CD4-positive, alpha-beta T cell treated with Interleukin-6 for 4 hours (primary cell): ENCODE measurements around the gene IL16.
A peak's percentile ranks its signal among the peaks of the same experiment; 100 is the strongest.
"Not testable (repeated sequence)": the region's sequence is repeated elsewhere in the genome, so short reads cannot be mapped to it uniquely, and the experiment has no call there.

ENCODE experiments used
- DNase-seq: peaks from one replicate; pipeline ENCODE4 v3.0.0-alpha.2; 2020; ENCODE audit warnings: mixed read lengths

Gene IL16

GRCh38 chr15:81316267-81316666 is 119.6 kb downstream of the IL16 start:
- no peak for DNase-seq

DNA sequence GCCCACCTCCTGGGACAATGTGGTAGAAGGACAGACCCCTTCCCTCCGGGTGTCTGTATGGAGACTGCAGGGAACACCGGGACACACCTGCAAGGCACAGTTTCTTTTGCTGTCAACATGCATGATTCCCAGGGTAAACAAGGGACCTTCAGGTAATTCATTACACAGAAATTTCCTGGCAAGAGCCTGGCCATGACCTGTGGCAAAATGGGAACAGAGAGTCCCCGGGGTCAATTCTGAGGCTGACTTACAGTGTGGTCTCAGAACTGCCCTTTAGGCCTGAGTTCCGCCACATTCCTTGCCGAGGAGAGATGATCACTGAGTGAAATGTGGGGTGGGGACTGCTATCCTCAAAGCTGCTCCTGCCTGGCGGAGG is 121.0 kb downstream of the IL16 start:
- no peak for DNase-seq

DNA sequence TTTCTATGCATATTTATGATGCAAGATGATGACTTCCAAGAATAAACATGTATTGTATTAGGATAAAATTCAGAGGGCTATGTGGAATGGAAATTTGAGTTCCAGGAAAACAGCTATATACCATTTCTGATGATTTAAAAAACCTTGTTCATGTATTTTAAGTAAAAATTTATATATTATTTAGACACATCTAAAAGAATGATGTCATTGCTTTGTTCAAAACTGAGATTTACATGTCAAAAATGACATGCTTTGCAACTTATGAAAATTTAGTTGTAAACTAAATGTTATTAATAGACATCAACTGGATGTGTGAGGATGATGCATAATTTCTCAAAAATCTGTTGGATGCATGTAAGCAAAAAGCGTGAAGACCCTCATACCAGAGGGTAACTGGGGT is 125.0 kb downstream of the IL16 start:
- no peak for DNase-seq

- DNase-seq, result no peak
Measured at GRCh38 chr15:81322676-81323253, 126.1 kb downstream of the IL16 start.

DNA sequence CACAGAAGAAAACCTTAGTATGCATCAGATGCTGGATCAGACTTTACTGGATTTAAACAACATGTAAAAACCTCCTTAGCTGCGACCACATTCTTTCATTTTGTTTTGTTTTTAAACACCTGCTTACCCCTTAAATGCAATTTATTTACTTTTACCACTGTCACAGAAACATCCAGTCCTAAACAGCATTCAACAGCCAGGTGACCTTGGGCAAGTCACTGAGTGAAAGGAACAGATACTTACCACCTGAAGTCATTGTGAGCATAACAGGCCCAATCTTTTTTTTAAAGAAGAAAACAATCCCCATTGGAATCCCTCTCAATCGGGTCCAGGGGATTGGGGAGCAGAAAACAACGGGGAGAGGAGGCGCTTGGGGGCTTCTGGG is 126.9 kb downstream of the IL16 start:
- DNase-seq, result no peak

DNA sequence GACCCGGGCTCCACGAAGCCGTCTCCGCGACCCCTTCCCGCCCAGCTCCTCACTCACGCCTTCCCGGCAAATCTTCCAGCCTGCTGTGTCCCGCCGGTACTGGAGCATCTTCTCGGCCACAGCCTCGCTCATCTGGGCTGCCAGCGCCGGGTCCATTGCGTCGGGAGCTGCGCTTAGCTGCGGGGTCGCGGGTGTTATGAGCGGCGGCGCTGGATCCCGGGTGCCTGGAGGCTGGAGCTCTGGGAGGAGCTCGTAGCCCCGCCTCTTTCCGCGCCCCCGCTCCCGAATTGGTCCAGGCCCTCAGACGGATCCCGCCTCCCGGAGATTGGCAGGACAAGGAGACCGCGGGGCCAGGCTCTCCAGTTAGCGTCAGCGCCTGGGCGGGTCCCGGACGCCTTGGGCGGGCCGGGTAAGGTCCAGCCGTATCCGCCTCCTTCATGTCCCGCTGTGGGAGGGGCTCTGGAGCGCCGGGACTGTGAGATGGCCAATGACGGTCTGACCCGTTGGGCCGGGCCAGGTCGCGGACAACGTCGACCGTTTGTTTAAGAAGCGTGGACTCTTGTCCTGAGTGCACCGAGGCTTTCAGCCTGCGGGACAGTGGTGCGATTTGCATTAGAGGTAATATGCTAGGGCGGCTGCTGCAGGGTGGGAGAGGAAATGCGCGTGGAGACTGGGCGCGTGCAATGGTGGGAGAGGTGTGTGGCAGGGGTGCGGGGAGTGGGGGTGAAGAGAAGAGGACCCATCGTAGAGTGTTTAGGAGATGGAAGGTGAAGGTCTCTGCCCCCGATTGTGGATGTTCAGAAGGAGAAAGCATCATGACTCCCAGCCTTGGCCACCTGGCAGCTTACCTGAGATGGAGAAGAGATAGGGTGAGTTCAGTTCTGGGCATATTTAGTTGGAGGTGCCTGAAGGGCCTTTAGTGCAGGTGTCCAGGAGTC is 127.5 kb downstream of the IL16 start, which contains the start of gene STARD5:
STARD5 (minus strand) TSS at position 198 of the 938 bp plus-strand sequence; CDS start at position 156, 42 bp downstream.
- peak; percentile 98 for DNase-seq

DNA sequence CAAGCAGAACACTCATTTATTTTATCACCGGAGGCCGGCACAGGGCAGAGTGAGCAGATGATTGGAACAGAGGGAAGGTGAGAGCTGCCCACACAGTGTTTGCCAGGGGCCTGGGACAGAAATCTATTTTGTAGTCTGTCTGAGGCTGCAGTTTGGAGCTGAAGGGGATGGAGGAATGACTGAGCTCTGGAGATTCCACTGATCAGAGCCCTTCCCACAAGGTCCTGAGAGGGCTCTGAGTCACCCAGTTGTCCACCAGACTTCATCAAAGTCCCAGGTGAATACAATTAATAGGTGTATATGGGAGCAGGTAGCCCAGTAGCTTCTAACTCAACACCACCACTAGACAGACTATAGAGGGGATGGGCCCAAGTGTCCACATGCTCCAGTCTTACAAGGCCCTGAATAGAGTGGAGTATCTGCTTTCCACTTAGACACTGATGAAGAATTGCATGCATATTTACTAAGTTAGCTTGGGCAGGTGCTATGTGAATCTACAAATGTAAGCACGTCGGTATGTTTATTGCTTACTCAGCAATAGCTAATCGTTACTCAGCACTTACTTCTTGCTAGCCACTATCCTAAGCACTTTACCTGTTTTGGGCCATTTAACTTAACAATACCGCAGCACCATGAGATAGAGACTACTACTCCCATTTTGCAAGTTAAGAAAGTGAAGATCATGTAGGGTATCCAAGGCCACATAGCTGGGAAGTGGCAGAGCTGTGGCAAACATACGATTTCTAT is 130.0 kb downstream of the IL16 start:
- DNase-seq, result no peak

DNA sequence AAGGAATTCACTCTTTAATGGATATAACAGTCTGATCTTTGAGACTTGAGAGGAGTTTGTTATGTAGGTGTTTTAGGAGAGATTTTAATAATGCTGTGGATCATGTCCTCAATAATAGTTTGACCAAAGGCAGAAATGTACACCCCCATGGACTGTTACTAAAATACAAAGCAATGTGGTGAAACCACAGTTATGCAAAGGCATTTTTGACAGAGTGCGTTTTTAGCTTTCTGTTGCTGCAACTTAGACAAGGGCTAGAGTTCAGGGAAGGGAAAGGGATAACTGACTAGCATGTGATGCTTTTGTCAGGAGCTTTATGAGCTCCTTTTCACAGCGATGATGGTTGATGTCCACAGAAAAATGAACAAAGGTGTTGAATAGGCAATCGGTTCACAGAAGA is 130.8 kb downstream of the IL16 start:
- DNase-seq, result no peak

GRCh38 chr15:81329446-81329845 is 132.8 kb downstream of the IL16 start:
- DNase-seq, result no peak

GRCh38 chr15:81330366-81331090 is 133.8 kb downstream of the IL16 start:
- no peak for DNase-seq

DNA sequence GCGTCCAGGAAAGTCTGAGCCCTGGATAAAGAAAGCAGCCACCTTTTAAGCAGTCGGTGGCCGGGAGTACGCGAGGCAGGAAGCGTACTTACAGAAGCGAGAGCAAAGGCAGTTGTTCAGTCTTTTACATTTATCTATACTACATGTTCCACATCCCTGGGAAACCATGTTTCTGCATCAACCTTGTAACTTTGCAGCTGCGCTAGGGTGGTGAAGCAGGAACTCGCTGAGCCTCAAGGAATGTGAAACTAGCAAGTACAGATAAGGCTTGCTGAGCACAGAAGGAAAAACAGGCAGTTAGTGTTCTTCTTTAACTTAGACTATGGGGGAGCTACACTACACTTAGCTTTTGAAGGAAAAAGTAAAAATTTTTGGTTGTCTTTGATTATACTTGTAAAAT is 134.5 kb downstream of the IL16 start:
- DNase-seq, result not testable (repeated sequence)

DNA sequence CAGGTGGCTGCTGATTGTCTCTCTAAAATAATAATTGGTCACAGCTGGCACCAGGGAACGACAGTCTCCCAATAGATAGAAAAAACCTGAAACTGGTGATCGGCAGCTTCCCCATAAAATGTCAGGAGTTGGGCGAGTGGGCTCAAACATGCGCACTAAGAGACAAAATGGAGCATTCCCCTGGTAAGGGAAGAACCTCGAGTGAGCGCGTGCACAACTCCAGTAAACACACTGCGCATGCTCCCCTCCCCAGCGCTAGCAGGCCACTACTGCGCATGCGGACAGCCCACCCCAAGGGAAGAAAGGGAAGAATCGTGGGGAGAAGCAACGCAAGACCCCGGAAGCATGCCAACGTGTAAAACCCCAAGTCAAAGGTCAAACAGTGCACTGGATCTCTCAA is 134.9 kb downstream of the IL16 start:
- no peak for DNase-seq

GRCh38 chr15:81332326-81332725 is 135.6 kb downstream of the IL16 start:
- no peak for DNase-seq

GRCh38 chr15:81333363-81333762 is 136.7 kb downstream of the IL16 start:
- DNase-seq, result no peak

DNA sequence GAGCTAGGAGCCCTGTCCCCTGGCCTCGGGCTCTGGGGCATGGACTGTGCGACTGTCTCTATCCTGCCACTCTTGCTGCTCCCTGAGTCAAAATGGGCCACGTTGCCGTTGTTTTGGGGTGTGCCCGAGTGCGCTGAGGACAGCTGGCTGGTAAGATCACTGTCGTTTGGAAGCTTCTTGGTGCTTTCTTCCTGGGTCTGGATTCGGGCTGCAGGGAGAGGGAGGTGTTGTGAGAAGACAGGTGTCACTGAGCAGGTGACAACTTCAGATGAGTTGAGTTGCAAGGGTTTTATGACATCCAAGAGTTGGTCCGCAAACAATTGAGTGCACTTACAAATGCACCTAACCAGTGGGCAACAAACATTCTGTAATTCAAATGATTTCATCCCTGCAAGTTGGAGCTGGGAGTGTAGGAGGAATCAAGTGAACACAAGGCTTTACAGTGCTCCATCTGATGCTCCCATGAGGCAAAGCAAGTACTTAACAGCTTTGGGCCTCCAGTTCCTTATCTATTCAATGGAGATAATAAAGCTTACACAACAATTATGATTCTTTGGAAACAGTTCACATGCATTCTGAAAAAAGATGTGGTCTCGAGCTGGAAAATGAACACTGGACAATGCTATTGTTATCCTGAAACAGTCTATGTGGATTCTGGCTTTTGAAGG is 138.2 kb downstream of the IL16 start:
- no peak for DNase-seq

DNA sequence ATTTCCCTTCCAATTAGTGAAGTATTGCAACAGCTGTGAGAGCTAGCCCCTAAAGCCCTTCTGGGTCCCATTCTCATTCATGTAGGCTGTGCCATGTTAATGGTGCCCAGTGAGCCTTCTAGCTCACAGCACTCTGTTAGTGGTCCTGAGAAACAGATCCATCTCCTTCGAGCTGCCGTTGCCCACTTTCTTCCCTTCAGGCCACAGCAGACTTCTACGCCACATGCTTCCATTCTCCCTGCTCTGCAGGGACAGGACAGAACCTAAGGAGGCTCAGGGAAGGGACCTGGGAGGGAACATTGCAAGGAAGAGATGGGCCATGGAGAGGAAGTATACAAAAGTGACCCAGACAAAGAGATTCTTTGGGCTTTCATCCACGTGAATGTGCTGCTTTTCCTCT is 139.0 kb downstream of the IL16 start:
- no peak for DNase-seq

DNA sequence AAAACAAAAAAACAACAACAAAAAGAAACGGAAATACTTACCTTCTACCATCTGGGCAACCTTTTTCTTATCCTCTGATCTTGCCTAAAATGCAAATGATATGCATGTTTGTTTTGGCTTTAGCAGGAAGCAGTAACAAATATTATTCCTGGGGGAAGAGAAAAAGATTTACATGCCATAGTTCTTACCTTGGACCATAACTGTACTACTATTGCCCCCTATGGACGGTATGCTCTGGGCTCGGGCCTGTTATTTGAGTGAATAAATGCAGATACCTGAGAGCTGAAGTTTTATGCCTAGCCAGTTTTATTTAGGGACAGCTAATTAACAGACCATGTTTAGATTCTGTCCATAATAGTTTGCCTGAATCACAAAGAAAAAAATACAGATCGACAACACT is 139.9 kb downstream of the IL16 start:
- DNase-seq, result peak; percentile 69

DNA sequence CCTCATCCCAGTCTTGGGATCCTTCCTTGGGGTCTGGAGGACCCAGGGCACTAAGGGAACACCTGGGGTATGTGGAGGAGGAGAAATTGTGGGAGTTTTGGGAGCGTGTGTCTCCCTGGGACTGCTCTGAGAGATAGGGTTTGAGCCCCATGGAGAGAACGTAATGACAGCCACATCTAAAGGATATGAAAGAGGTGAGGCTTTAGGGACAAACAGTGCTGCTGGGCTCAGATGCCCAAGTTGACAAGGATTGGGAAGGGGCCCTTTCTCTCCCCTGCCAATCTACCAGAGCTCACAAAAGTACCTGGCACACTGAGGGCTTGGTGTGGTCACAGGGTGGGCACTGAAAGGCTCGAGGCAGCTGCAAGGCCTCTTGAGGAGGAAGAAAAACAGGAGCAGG is 140.6 kb downstream of the IL16 start:
- DNase-seq, result no peak

DNA sequence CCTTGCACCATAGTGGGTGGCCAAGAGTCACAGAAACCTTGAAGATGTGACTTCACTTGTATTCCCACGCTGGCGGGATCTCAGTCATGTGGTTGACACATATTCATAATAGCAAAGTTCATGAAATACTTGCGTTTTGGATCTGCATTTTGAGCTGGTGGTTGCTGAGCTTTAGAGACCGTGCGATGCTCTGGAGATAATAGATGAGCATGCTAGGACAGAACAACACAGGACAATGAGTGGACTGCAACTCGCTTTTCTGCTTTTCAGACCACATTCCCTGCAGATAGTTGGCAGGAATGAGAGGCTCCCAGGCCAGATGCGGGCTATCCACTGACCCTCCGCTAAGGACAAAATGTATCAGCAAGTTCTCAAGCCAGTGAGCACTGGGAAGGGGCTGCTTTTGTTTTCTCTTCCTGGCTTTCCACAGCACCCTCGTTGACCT is 141.1 kb downstream of the IL16 start:
- DNase-seq, result no peak

DNA sequence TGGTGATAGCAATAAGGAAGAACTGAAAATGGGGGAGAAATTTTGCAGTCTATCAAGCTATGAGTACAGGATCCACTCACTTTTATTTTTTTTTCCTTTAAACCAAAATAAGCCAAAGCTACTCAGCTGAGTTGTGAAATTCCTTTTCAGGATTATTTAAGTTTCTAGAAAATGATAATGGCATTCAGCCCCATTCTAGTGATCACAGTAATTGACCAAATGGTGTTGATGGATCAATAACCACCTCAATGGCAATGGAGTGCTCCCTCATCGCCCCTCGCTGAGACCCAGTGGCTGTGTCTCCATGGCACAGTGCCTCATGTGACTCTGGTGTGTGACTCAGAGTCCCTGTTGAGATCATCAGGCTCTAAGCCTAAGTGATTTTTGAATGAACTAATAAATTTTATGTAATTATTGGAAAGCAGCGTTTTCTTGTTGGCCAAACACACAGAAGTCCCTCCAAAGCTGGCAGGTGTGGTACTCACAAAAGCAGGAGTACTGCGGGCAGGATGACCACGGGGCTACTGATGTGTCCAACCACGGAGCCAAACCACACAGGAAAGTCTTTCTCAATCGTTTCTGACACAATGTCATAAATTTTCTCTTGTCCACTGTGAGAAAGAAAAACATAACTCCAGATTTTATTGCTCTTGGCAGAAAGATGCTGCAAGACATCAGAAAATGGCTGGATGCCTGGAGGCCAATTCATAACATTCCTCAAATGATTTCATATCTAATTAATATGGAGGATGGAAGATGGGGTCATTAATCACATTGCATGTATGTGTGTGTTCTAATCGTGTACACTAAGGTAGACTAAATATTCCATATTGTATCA is 141.7 kb downstream of the IL16 start:
- DNase-seq, result no peak

DNA sequence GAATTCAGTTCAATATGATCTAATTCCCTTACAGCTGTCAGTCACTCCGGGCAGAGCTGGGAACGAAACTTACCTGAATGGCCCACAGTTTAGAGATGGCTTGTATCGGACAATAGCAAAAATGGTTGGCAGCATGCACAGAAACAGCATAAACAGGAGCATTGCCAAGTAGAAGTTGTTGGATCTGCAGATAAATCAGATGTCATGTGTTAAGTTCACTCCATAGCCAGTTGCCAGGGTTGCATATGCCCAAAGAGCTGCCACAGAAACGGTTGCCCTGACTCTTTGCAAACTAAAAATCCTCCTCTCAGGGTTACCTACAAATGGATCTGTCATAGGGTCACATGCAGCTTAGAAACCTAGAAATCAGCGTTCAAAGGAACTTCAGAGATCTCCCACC is 142.6 kb downstream of the IL16 start:
- DNase-seq, result no peak
